Measurements from ENCODE around the gene GRID1.

DNA sequence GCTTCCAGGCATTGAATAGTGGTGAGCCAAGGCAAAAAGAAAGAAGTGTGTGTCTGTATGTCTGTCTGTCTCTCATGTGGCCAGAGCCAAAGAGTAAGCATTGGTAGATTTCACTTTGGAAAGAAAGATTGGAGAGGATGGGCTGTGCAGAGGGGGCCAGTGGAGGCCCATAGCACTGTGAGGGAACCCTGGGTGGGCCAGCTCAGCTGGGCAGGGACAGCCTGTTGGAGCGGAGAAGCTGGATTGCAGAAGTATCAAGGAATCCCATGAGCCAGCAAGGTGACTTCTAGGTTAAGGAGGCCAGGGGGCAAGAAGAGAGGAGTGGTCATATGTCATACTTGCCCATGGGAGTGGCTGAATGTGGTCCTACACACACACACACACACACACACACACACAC lies 1.5 kb upstream of the GRID1 start:
- TF ChIP-seq, protein P1, sequence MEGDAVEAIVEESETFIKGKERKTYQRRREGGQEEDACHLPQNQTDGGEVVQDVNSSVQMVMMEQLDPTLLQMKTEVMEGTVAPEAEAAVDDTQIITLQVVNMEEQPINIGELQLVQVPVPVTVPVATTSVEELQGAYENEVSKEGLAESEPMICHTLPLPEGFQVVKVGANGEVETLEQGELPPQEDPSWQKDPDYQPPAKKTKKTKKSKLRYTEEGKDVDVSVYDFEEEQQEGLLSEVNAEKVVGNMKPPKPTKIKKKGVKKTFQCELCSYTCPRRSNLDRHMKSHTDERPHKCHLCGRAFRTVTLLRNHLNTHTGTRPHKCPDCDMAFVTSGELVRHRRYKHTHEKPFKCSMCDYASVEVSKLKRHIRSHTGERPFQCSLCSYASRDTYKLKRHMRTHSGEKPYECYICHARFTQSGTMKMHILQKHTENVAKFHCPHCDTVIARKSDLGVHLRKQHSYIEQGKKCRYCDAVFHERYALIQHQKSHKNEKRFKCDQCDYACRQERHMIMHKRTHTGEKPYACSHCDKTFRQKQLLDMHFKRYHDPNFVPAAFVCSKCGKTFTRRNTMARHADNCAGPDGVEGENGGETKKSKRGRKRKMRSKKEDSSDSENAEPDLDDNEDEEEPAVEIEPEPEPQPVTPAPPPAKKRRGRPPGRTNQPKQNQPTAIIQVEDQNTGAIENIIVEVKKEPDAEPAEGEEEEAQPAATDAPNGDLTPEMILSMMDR (IDR thresholded peaks at IDR 0.05): no peak
- TF ChIP-seq POLR2A (IDR thresholded peaks at IDR 0.05): no peak
- TF ChIP-seq POLR2AphosphoS5 (IDR thresholded peaks at IDR 0.05): no peak

Data from breast epithelium (tissue), 3 donors.